HL-60 (cell line): ENCODE data around the gene WDR38.

Experiments used
- DNase-seq, 2 experiments: peaks; one replicate each; pipeline ENCODE4 v3.0.0-alpha.2; 2010 to 2020; ENCODE audit warnings: low read depth in 1 of 2, low spot score in 1 of 2
- H3K27ac ChIP-seq: fragments of 250-450 bp; sonication (Bioruptor Pico); replicated peaks from 2 replicates; pipeline ENCODE4 v1.5.1; 2020; ENCODE audit warnings: mild to moderate bottlenecking, moderate library complexity
- H3K27me3 ChIP-seq: fragments of 250-450 bp; sonication (Bioruptor Pico); 2 replicates; pipeline ENCODE4 v1.5.1; 2021; ENCODE audit warnings: mild to moderate bottlenecking, moderate library complexity; ENCODE audit not compliant: insufficient read depth, poor library complexity, severe bottlenecking
- H3K4me3 ChIP-seq: replicated peaks from 2 replicates; pipeline ENCODE4 v1.5.1; 2011; ENCODE audit warnings: mild to moderate bottlenecking, control low read depth, low read length; ENCODE audit not compliant: insufficient read depth
- GABPA ChIP-seq: IDR thresholded peaks from 2 replicates; pipeline ENCODE4 v1.6.1; 2012; ENCODE audit warnings: low read depth
- POLR2AphosphoS5 ChIP-seq: IDR thresholded peaks from 2 replicates; pipeline ENCODE4 v1.6.1; 2012; ENCODE audit warnings: low read depth
- SPI1 ChIP-seq: IDR thresholded peaks from 2 replicates; pipeline ENCODE4 v1.6.1; 2012; ENCODE audit warnings: low read depth, mild to moderate bottlenecking, borderline replicate concordance
- TF ChIP-seq, protein P1 (sequence below): IDR thresholded peaks from one replicate; pipeline ENCODE4 v1.5.1; 2011; ENCODE audit warnings: low read length, control low read depth, inconsistent platforms; ENCODE audit not compliant: insufficient read depth
- TF ChIP-seq, protein P2 (sequence below): IDR thresholded peaks from 2 replicates; pipeline ENCODE4 v1.6.1; 2012; ENCODE audit warnings: low read depth; ENCODE audit not compliant: insufficient replicate concordance

The WDR38 gene

DNA sequence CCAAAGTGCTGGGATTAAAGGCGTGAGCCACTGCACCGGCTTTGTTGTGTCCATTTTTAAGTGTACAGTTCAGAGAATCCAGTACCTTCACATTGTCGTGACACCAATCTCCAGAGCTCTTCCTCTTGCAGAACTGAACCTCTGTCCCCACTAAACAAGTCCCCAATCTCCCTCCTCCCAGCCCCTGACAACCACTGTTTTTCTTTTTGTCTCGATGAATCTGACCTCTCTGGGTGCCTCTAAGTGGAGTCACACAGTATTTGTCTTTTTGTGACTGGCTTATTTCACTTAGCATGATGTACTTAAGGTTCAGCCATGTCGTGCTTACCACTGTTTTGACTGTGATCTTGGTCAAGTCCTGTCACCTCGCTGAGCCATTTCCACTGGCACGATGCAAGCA lies 1.6 kb downstream of the WDR38 start:
- TF ChIP-seq SPI1 (no peak), POLR2AphosphoS5 (no peak), GABPA (no peak)
- TF ChIP-seq, protein P1, sequence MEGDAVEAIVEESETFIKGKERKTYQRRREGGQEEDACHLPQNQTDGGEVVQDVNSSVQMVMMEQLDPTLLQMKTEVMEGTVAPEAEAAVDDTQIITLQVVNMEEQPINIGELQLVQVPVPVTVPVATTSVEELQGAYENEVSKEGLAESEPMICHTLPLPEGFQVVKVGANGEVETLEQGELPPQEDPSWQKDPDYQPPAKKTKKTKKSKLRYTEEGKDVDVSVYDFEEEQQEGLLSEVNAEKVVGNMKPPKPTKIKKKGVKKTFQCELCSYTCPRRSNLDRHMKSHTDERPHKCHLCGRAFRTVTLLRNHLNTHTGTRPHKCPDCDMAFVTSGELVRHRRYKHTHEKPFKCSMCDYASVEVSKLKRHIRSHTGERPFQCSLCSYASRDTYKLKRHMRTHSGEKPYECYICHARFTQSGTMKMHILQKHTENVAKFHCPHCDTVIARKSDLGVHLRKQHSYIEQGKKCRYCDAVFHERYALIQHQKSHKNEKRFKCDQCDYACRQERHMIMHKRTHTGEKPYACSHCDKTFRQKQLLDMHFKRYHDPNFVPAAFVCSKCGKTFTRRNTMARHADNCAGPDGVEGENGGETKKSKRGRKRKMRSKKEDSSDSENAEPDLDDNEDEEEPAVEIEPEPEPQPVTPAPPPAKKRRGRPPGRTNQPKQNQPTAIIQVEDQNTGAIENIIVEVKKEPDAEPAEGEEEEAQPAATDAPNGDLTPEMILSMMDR = no peak
- TF ChIP-seq, protein P2, sequence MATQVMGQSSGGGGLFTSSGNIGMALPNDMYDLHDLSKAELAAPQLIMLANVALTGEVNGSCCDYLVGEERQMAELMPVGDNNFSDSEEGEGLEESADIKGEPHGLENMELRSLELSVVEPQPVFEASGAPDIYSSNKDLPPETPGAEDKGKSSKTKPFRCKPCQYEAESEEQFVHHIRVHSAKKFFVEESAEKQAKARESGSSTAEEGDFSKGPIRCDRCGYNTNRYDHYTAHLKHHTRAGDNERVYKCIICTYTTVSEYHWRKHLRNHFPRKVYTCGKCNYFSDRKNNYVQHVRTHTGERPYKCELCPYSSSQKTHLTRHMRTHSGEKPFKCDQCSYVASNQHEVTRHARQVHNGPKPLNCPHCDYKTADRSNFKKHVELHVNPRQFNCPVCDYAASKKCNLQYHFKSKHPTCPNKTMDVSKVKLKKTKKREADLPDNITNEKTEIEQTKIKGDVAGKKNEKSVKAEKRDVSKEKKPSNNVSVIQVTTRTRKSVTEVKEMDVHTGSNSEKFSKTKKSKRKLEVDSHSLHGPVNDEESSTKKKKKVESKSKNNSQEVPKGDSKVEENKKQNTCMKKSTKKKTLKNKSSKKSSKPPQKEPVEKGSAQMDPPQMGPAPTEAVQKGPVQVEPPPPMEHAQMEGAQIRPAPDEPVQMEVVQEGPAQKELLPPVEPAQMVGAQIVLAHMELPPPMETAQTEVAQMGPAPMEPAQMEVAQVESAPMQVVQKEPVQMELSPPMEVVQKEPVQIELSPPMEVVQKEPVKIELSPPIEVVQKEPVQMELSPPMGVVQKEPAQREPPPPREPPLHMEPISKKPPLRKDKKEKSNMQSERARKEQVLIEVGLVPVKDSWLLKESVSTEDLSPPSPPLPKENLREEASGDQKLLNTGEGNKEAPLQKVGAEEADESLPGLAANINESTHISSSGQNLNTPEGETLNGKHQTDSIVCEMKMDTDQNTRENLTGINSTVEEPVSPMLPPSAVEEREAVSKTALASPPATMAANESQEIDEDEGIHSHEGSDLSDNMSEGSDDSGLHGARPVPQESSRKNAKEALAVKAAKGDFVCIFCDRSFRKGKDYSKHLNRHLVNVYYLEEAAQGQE = no peak
- H3K4me3 ChIP-seq = no peak overlapping the region
- no peaks in the 10 kb centered on the region for H3K27me3 ChIP-seq
- no peak overlapping the region for H3K27ac ChIP-seq
- peak in 1 of 2 experiments; percentile 27 for DNase-seq

DNA sequence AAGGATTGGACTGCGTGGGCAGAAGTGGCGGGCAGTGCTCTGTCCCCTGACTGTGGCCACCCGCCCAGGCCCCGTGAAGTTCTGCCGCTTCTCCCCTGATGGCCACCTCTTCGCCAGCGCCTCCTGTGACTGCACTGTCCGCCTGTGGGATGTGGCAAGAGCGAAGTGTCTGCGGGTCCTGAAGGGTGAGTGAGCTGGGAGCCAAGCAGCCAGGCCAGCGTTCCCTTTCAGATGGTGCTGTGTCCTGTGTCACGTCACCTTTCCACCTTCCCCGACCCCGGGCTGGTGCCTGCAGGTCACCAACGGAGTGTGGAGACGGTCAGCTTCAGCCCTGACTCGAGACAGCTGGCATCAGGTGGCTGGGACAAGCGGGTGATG lies 2.3 kb downstream of the WDR38 start:
- TF ChIP-seq GABPA = no peak
- TF ChIP-seq, protein P1 = no peak
- no peak for TF ChIP-seq SPI1
- no peak for TF ChIP-seq POLR2AphosphoS5
- TF ChIP-seq, protein P2 = no peak
- Histone ChIP-seq H3K27me3 (no peaks in the 10 kb centered on the region), H3K27ac (no peak overlapping the region), H3K4me3 (no peak overlapping the region)
- DNase-seq = no peak

DNA sequence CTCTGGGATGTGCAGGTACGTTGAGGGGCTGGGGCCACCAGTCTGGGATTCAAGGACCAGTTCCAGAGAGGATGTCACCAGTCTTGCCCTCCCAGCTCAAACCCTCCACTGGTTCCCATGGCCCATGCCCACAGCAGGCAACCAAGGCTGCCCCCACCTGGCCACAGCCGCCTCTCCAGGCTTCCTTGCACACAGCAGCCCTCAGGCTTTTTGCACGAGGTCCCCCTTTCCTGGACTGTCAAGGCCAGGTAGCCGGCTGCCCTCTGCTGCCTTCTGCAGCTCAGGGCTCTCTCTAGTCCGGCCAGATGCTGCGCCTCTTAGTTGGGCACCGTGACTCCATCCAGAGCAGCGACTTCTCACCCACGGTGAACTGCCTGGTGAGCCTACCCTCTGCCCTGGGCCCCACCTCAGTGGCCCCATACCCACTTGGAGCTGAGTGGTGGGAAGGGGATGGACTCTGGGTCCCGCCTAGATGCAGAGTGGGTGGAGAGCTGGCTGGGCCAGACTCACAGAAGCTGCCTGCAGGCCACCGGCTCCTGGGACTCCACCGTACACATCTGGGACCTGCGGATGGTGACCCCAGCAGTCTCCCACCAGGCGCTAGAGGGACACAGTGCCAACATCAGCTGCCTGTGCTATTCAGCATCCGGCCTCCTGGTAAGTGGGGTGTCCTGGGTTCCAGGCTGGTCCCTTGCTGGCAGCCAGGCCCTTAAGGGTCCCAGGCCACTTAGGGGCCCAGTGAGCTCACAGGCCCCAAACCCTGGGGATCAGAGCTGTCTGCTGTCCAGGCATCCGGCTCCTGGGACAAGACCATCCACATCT lies 2.9 kb downstream of the WDR38 start:
- H3K27ac ChIP-seq = no peak overlapping the region
- DNase-seq = peak in 1 of 2 experiments; percentile 66
- H3K27me3 ChIP-seq = no peaks in the 10 kb centered on the region
- TF ChIP-seq POLR2AphosphoS5 (no peak; the same call in 1 of the 2 replicates), SPI1 (no peak), GABPA (no peak)
- TF ChIP-seq, protein P2 = no peak
- TF ChIP-seq, protein P1 = peak; percentile 6
- no peak overlapping the region for H3K4me3 ChIP-seq
